GM12878 (cell line): ENCODE results near the gene ECHDC1. TPM values are rescaled to one million over a fixed set of nuclear protein-coding genes. Genes with fewer than 3 reads are reported as not detected.

ENCODE experiments used
- ATAC-seq: fragments of 200-7000 bp; cut with Tn5 transposase; 3 replicates; pipeline ENCODE4 v1.9.1; 2020; ENCODE audit warnings: mild to moderate bottlenecking, moderate library complexity
- BruUV-seq: library from RNA; stranded (reverse); fragments of 400-500 nt; replicated peaks from 2 replicates; lab custom pipeline; 2021; lab: Mats Ljungman, UMichigan
- CTCF ChIA-PET: fragments of 300-600 bp; sonication (Branson Sonifier 250); formaldehyde crosslinking; extraction: SDS; loops from one replicate; lab custom pipeline; 2021; ENCODE audit warnings: inconsistent platforms; lab: Yijun Ruan, JAX
- POLR2A ChIA-PET: fragments of 350-600 bp; formaldehyde crosslinking; extraction: SDS; loops from one replicate; lab custom pipeline; 2021; ENCODE audit warnings: inconsistent platforms; lab: Charles Lee
- RAD21 ChIA-PET: fragments of 300-600 bp; sonication (Branson Sonifier 250); formaldehyde crosslinking; loops from one replicate; lab custom pipeline; 2023; ENCODE audit warnings: antibody characterized with exemption; ENCODE audit not compliant: unreplicated experiment; lab: Charles Lee
- SMC1A ChIA-PET: fragments of 300-600 bp; sonication (Branson Sonifier 250); formaldehyde crosslinking; loops from one replicate; lab custom pipeline; 2023; ENCODE audit not compliant: unreplicated experiment, uncharacterized antibody; lab: Charles Lee
- DNase-seq: peaks from one replicate; pipeline ENCODE4 v3.0.0-alpha.2; 2011; ENCODE audit warnings: low read depth, low spot score
- FAIRE-seq: peaks from 3 replicates; lab custom pipeline; 2011; peaks lifted over from hg19 to GRCh38; lab: Jason Lieb, UNC
- H2AFZ ChIP-seq: 2 replicates; pipeline ENCODE4 v1.6.0; 2011; ENCODE audit warnings: low read depth, low read length, control low read depth; ENCODE audit not compliant: control insufficient read depth
- H3K27ac ChIP-seq: 2 replicates; pipeline ENCODE4 v1.5.1; 2011; ENCODE audit warnings: control low read depth; ENCODE audit not compliant: control insufficient read depth, insufficient read depth
- H3K27me3 ChIP-seq, 2 experiments: replicated peaks in 1 of 2; 2 replicates each; pipeline versions ENCODE4 v1.6.0 to v1.6.1; 2011; ENCODE audit warnings: low read length in 1 of 2; ENCODE audit not compliant: control insufficient read depth in 2 of 2, insufficient read depth in 2 of 2
- H3K36me3 ChIP-seq, 2 experiments: 2 replicates each; pipeline ENCODE4 v1.5.1; 2011; ENCODE audit warnings: low read length in 1 of 2; ENCODE audit not compliant: control insufficient read depth in 2 of 2, insufficient read depth in 2 of 2
- H3K4me1 ChIP-seq: 2 replicates; pipeline ENCODE4 v1.6.1; 2011; ENCODE audit warnings: mild to moderate bottlenecking, low read length, moderate library complexity, mixed read lengths; ENCODE audit not compliant: control insufficient read depth, insufficient read depth
- H3K4me2 ChIP-seq: 2 replicates; pipeline ENCODE4 v1.6.0; 2011; ENCODE audit warnings: control low read depth; ENCODE audit not compliant: control insufficient read depth, insufficient read depth
- H3K4me3 ChIP-seq: fragments of 200-600 bp; sonication (generic); 2 replicates; pipeline ENCODE4 v1.5.1; 2016
- H3K79me2 ChIP-seq: 2 replicates; pipeline ENCODE4 v1.6.0; 2011; ENCODE audit warnings: low read length; ENCODE audit not compliant: control insufficient read depth, insufficient read depth
- H3K9ac ChIP-seq: 2 replicates; pipeline ENCODE4 v1.8.0; 2011; ENCODE audit warnings: low read length, control low read depth, mixed read lengths; ENCODE audit not compliant: control insufficient read depth, insufficient read depth
- H3K9me3 ChIP-seq: replicated peaks from 3 replicates; pipeline ENCODE4 v1.5.1; 2011; ENCODE audit warnings: mild to moderate bottlenecking, low read length; ENCODE audit not compliant: control insufficient read depth, insufficient read depth
- H4K20me1 ChIP-seq: 2 replicates; pipeline ENCODE4 v1.6.0; 2011; ENCODE audit not compliant: control insufficient read depth, insufficient read depth
- BACH1 ChIP-seq: fragments of 450-650 bp; IDR thresholded peaks from 2 replicates; pipeline ENCODE4 v1.6.1; 2017; ENCODE audit warnings: mild to moderate bottlenecking, borderline replicate concordance
- CBFB ChIP-seq: IDR thresholded peaks from 2 replicates; pipeline ENCODE4 v1.6.1; 2016; ENCODE audit warnings: antibody characterized with exemption, low read depth
- ESRRA ChIP-seq: IDR thresholded peaks from 2 replicates; pipeline ENCODE4 v1.6.1; 2012; ENCODE audit warnings: mild to moderate bottlenecking, low read length, improper control_type of control experiment
- GATAD2B ChIP-seq: fragments of 450-650 bp; conservative IDR thresholded peaks from 2 replicates; pipeline ENCODE4 v1.6.1; 2017; ENCODE audit warnings: low read depth, mild to moderate bottlenecking, moderate library complexity
- HDGF ChIP-seq: fragments of 450-650 bp; IDR thresholded peaks from 2 replicates; pipeline ENCODE4 v1.6.1; 2016; ENCODE audit warnings: antibody characterized with exemption
- JUNB ChIP-seq: IDR thresholded peaks from 2 replicates; pipeline ENCODE4 v1.6.1; 2016; ENCODE audit warnings: antibody characterized with exemption, mild to moderate bottlenecking
- MAX ChIP-seq: IDR thresholded peaks from 2 replicates; pipeline ENCODE4 v1.6.1; 2012; ENCODE audit warnings: low read depth, low read length, improper control_type of control experiment
- POLR2A ChIP-seq: IDR thresholded peaks from 2 replicates; pipeline ENCODE4 v1.6.1; 2011; ENCODE audit warnings: low read depth, mild to moderate bottlenecking, low read length
- RCOR1 ChIP-seq: conservative IDR thresholded peaks from 2 replicates; pipeline ENCODE4 v1.6.1; 2012; ENCODE audit warnings: low read depth, low read length, improper control_type of control experiment
- RELA ChIP-seq: fragments of 450-650 bp; IDR thresholded peaks from 2 replicates; pipeline ENCODE4 v1.8.0; 2014; ENCODE audit warnings: borderline replicate concordance; ENCODE audit not compliant: partially characterized antibody
- SMARCA5 ChIP-seq: fragments of 450-650 bp; IDR thresholded peaks from 2 replicates; pipeline ENCODE4 v1.6.1; 2017; ENCODE audit warnings: mild to moderate bottlenecking
- WGBS: methylation state at CpG from one replicate; pipeline ENCODE4 v1.1.6; 2016; ENCODE audit warnings: low lambda C conversion rate; ENCODE audit not compliant: insufficient replicate concordance, insufficient coverage; ENCODE audit errors: missing lambda C conversion rate; 5-methylcytosine and 5-hydroxymethylcytosine counted together
- in situ Hi-C: fragments of 300-500 bp; cut with MboI; formaldehyde crosslinking; loops from 9 replicates; pipeline ENCODE4 v1.14.3; 2018; ENCODE audit warnings: mixed read lengths
- intact Hi-C: fragments of 100-400 bp; cut with micrococcal nuclease; formaldehyde crosslinking; loops from one replicate; pipeline ENCODE4 v1.14.2; 2022; ENCODE audit not compliant: unreplicated experiment
- polyA plus RNA-seq, 11 experiments: library from polyadenylated mRNA; depleted of rRNA in 4 of 11; unstranded in 6 of 11; stranded (reverse) in 5 of 11; fragments of >200 nt; fragmentation: Nextera tagmentation in 4 of 11; fragmentation: Illumina TruSeq in 1 of 11; extraction: Ambion mirVana in 4 of 11; extraction: Trizol in 1 of 11; gene quantifications; 1 replicate in 1 of 11; 2 replicates in 10 of 11; pipeline versions ENCODE4 v1.2.1 to v1.2.3, GENCODE V29; 2011 to 2016; ENCODE audit warnings: inconsistent platforms in 2 of 11, missing spikeins in 2 of 11, low read depth in 1 of 11
- total RNA-seq, 4 experiments: library from RNA; depleted of rRNA in 3 of 4; stranded (reverse); fragments of >200 nt in 3 of 4; fragmentation: Illumina TruSeq in 1 of 4; extraction: Trizol in 1 of 4; gene quantifications; 2 replicates each; pipeline versions ENCODE4 v1.2.1 to v1.2.3, GENCODE V29; 2013 to 2021
- TF ChIP-seq, protein P1 (sequence below): fragments of 450-650 bp; IDR thresholded peaks from 2 replicates; pipeline ENCODE4 v1.6.1; 2016; ENCODE audit warnings: mild to moderate bottlenecking
- TF ChIP-seq, protein P2 (sequence below): fragments of 450-650 bp; IDR thresholded peaks from 2 replicates; pipeline ENCODE4 v1.6.1; 2017; ENCODE audit warnings: borderline replicate concordance
- TF ChIP-seq, protein P3 (sequence below): IDR thresholded peaks from 2 replicates; pipeline ENCODE4 v1.6.1; 2012; ENCODE audit warnings: low read length, inconsistent platforms
- TF ChIP-seq, protein P4 (sequence below): IDR thresholded peaks from 2 replicates; pipeline ENCODE4 v1.6.1; 2011; ENCODE audit warnings: low read depth, low read length, improper control_type of control experiment, borderline replicate concordance

Gene ECHDC1
- total and polyA plus RNA-seq, 10 of the 15 experiments (the other 5 are each of a cell fraction or from before 2014, with no cell fraction given) = 46.2 to 111 (median 70.7) TPM

- Histone ChIP-seq H3K4me2 (no peak overlapping the region), H3K79me2 (no peaks in the 10 kb centered on the region), H3K4me1 (no peaks in the 10 kb centered on the region), H3K27ac (no peak overlapping the region), H3K9ac (no peak overlapping the region), H3K36me3 (no peaks in the 10 kb centered on the region), H3K27me3 (no peaks in the 10 kb centered on the region), H3K4me3 (no peak overlapping the region), H2AFZ (no peak overlapping the region), H3K9me3 (no peaks in the 10 kb centered on the region), H4K20me1 (no peaks in the 10 kb centered on the region)
- FAIRE-seq = no peak
- no peak for DNase-seq
- no TSS peak for BruUV-seq
- CTCF ChIA-PET = interaction anchor here (0.9 to 2.0 kb wide), 4 partner anchors 9 to 125 kb away, joined by 3 to 4 read pairs (median 3); no protein-coding TSS in a partner anchor
- 83% methylated on average over 5 of the region's 5 CpGs for WGBS
- no peak for ATAC-seq
- RAD21 ChIA-PET = no interaction called here
- intact Hi-C loops = no loop called here
- in situ Hi-C loops = no loop called here
- TF ChIP-seq HDGF (no peak), MAX (no peak), CBFB (no peak), GATAD2B (no peak), RCOR1 (no peak), JUNB (no peak), SMARCA5 (no peak), RELA (no peak), BACH1 (no peak), POLR2A (no peak), ESRRA (no peak)
- TF ChIP-seq, protein P1, sequence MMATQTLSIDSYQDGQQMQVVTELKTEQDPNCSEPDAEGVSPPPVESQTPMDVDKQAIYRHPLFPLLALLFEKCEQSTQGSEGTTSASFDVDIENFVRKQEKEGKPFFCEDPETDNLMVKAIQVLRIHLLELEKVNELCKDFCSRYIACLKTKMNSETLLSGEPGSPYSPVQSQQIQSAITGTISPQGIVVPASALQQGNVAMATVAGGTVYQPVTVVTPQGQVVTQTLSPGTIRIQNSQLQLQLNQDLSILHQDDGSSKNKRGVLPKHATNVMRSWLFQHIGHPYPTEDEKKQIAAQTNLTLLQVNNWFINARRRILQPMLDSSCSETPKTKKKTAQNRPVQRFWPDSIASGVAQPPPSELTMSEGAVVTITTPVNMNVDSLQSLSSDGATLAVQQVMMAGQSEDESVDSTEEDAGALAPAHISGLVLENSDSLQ = no peak
- TF ChIP-seq, protein P2, sequence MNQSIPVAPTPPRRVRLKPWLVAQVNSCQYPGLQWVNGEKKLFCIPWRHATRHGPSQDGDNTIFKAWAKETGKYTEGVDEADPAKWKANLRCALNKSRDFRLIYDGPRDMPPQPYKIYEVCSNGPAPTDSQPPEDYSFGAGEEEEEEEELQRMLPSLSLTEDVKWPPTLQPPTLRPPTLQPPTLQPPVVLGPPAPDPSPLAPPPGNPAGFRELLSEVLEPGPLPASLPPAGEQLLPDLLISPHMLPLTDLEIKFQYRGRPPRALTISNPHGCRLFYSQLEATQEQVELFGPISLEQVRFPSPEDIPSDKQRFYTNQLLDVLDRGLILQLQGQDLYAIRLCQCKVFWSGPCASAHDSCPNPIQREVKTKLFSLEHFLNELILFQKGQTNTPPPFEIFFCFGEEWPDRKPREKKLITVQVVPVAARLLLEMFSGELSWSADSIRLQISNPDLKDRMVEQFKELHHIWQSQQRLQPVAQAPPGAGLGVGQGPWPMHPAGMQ = no peak
- TF ChIP-seq, protein P3, sequence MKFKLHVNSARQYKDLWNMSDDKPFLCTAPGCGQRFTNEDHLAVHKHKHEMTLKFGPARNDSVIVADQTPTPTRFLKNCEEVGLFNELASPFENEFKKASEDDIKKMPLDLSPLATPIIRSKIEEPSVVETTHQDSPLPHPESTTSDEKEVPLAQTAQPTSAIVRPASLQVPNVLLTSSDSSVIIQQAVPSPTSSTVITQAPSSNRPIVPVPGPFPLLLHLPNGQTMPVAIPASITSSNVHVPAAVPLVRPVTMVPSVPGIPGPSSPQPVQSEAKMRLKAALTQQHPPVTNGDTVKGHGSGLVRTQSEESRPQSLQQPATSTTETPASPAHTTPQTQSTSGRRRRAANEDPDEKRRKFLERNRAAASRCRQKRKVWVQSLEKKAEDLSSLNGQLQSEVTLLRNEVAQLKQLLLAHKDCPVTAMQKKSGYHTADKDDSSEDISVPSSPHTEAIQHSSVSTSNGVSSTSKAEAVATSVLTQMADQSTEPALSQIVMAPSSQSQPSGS = no peak
- TF ChIP-seq, protein P4, sequence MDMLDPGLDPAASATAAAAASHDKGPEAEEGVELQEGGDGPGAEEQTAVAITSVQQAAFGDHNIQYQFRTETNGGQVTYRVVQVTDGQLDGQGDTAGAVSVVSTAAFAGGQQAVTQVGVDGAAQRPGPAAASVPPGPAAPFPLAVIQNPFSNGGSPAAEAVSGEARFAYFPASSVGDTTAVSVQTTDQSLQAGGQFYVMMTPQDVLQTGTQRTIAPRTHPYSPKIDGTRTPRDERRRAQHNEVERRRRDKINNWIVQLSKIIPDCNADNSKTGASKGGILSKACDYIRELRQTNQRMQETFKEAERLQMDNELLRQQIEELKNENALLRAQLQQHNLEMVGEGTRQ = no peak
- POLR2A ChIA-PET = no interaction called here
- SMC1A ChIA-PET = interaction anchor here (0.6 to 2.0 kb wide), 3 partner anchors 8 to 85 kb away, joined by 3 to 5 read pairs (median 3); no protein-coding TSS in a partner anchor
Observed at GRCh38 chr6:127391094-127391953, 47.9 kb upstream of the ECHDC1 start.
